NB4 (cell line): ENCODE data around the gene SERP1.

Experiments used
- DNase-seq: peaks from one replicate; pipeline ENCODE4 v3.0.0; 2010; ENCODE audit warnings: low read depth
- H3K4me3 ChIP-seq: one replicate; pipeline ENCODE4 v1.5.1; 2011; ENCODE audit warnings: mild to moderate bottlenecking, low read depth, low read length, moderate library complexity
- CTCF ChIP-seq: IDR thresholded peaks from one replicate; pipeline ENCODE4 v1.5.1; 2012; ENCODE audit warnings: low read depth, low read length
- MAX ChIP-seq: IDR thresholded peaks from 2 replicates; pipeline ENCODE4 v1.6.1; 2011; ENCODE audit warnings: low read depth, low read length
- MYC ChIP-seq: IDR thresholded peaks from 2 replicates; pipeline ENCODE4 v1.6.1; 2011; ENCODE audit warnings: low read depth, low read length
- POLR2A ChIP-seq: IDR thresholded peaks from 2 replicates; pipeline ENCODE4 v1.6.1; 2011; ENCODE audit warnings: mild to moderate bottlenecking; ENCODE audit not compliant: insufficient read length; ENCODE audit errors: extremely low read depth

The SERP1 gene

GRCh38 chr3:150546226-150547044, at the start of gene SERP1, which contains the start of gene EIF2A:
Gene SERP1, minus strand, starts transcription at chr3:150546496. Its CDS starts 361 bp downstream, at chr3:150546135.
Gene EIF2A, plus strand, starts transcription at chr3:150546787. Its CDS starts 16 bp downstream, at chr3:150546803.
- TF ChIP-seq MAX (peak; percentile 70), CTCF (no peak), POLR2A (peak; percentile 88), MYC (peak; percentile 87)
- DNase-seq, result peak; percentile 98
- peak within 1 kb of the TSS; percentile 98 for H3K4me3 ChIP-seq

GRCh38 chr3:150594150-150594549, 47.9 kb upstream of the SERP1 start:
- DNase-seq, result no peak
- no peak for TF ChIP-seq MYC
- TF ChIP-seq CTCF, result no peak
- TF ChIP-seq MAX, result no peak
- no peak for TF ChIP-seq POLR2A
- H3K4me3 ChIP-seq, result no peak overlapping the region

- no peak for TF ChIP-seq MYC
- TF ChIP-seq POLR2A, result no peak
- no peak for TF ChIP-seq MAX
- TF ChIP-seq CTCF, result no peak
- DNase-seq, result no peak
- H3K4me3 ChIP-seq, result no peak overlapping the region
Observed at GRCh38 chr3:150589759-150590158, 43.5 kb upstream of the SERP1 start.

GRCh38 chr3:150588027-150588830, 41.9 kb upstream of the SERP1 start:
- H3K4me3 ChIP-seq, result no peak overlapping the region
- no peak for DNase-seq
- TF ChIP-seq CTCF (no peak), POLR2A (no peak)

GRCh38 chr3:150583028-150583427, 36.7 kb upstream of the SERP1 start:
- DNase-seq, result no peak
- no peak overlapping the region for H3K4me3 ChIP-seq
- TF ChIP-seq CTCF (no peak), POLR2A (no peak), MYC (no peak), MAX (no peak)
